Loucy (cell line): ENCODE results near the gene CHRD.

Source experiments
- H2AFZ ChIP-seq: fragments of 200-600 bp; sonication (generic); 2 replicates; pipeline ENCODE4 v1.6.0; 2016; ENCODE audit warnings: antibody characterized with exemption, mild to moderate bottlenecking, low read length, moderate library complexity
- H3F3A ChIP-seq: fragments of 200-600 bp; 2 replicates; pipeline ENCODE4 v1.6.0; 2016; ENCODE audit warnings: antibody characterized with exemption, low read depth, mild to moderate bottlenecking
- H3K27me3 ChIP-seq: fragments of 200-600 bp; sonication (generic); 2 replicates; pipeline ENCODE4 v1.6.1; 2014; ENCODE audit warnings: low read length, mild to moderate bottlenecking; ENCODE audit not compliant: insufficient read depth, poor library complexity, severe bottlenecking
- H3K36me3 ChIP-seq: fragments of 200-600 bp; sonication (generic); 2 replicates; pipeline ENCODE4 v1.6.1; 2016; ENCODE audit warnings: low read length; ENCODE audit not compliant: insufficient read depth
- H3K4me1 ChIP-seq: fragments of 200-600 bp; sonication (generic); 2 replicates; pipeline ENCODE4 v1.5.1; 2014; ENCODE audit warnings: low read length, mild to moderate bottlenecking; ENCODE audit not compliant: insufficient read depth, poor library complexity, severe bottlenecking
- H3K4me2 ChIP-seq: fragments of 200-600 bp; sonication (generic); 2 replicates; pipeline ENCODE4 v1.6.0; 2014; ENCODE audit warnings: antibody characterized with exemption, low read length, low read depth, mild to moderate bottlenecking; ENCODE audit not compliant: poor library complexity, severe bottlenecking
- H3K4me3 ChIP-seq: fragments of 200-600 bp; sonication (generic); 2 replicates; pipeline ENCODE4 v1.5.1; 2014; ENCODE audit warnings: low read length, mild to moderate bottlenecking, mixed read lengths; ENCODE audit not compliant: poor library complexity, severe bottlenecking
- H3K79me2 ChIP-seq: fragments of 200-600 bp; sonication (generic); 2 replicates; pipeline ENCODE4 v1.6.1; 2014; ENCODE audit warnings: low read length; ENCODE audit not compliant: insufficient read depth
- H3K9ac ChIP-seq: fragments of 200-600 bp; sonication (generic); 2 replicates; pipeline ENCODE4 v1.6.0; 2014; ENCODE audit warnings: mild to moderate bottlenecking, low read depth, low read length, moderate library complexity; ENCODE audit not compliant: poor library complexity, severe bottlenecking
- H3K9me2 ChIP-seq: fragments of 200-600 bp; sonication (generic); replicated peaks from 2 replicates; pipeline ENCODE4 v1.6.1; 2016; ENCODE audit warnings: low read depth, low read length, mixed read lengths
- H3K9me3 ChIP-seq: fragments of 200-600 bp; sonication (generic); 2 replicates; pipeline ENCODE4 v1.6.1; 2014; ENCODE audit warnings: mild to moderate bottlenecking, antibody characterized with exemption, low read length, low read depth; ENCODE audit not compliant: insufficient read depth
- H4K20me1 ChIP-seq: fragments of 200-600 bp; sonication (generic); 2 replicates; pipeline ENCODE4 v1.6.0; 2014; ENCODE audit warnings: antibody characterized with exemption, low read length, mild to moderate bottlenecking; ENCODE audit not compliant: insufficient read depth, poor library complexity, severe bottlenecking
- CTCF ChIP-seq: fragments of 200-600 bp; sonication (generic); conservative IDR thresholded peaks from 2 replicates; pipeline ENCODE4 v1.5.1; 2014; ENCODE audit warnings: mild to moderate bottlenecking, antibody characterized with exemption, low read length
- EZH2phosphoT487 ChIP-seq: fragments of 200-600 bp; IDR thresholded peaks from 2 replicates; pipeline ENCODE4 v1.6.1; 2018; ENCODE audit warnings: antibody characterized with exemption, mild to moderate bottlenecking, moderate library complexity, borderline replicate concordance

The CHRD gene

DNA sequence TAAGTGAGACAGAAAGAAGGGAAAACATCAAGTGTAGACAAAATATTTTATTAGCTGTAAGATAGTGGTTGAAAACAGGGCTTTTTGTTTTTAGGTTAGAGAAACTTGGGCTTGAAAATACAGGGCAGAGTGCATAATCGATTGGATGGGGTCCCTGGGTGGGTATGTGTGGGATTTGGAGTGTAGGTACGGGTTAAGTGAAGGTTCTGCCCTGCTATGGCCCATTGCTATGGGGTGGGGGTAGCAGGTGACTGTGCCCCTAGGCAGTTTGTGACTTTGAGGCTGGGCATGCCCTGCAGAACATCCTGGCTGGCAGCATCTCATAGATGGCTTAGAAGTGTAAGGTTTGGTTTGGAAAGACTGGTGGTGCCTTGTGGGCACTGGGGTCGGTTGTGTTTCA is 46.2 kb upstream of the CHRD start:
- Histone ChIP-seq H3K79me2 (no peaks in the 10 kb centered on the region), H4K20me1 (peaks cover 21% of the 10 kb centered on the region), H3K36me3 (peaks cover 65% of the 10 kb centered on the region; the same call in 1 of the 2 replicates), H3K4me1 (no peaks in the 10 kb centered on the region), H3K27me3 (no peaks in the 10 kb centered on the region), H3K4me3 (no peak overlapping the region), H3F3A (no peaks in the 10 kb centered on the region), H3K9me3 (no peaks in the 10 kb centered on the region), H3K4me2 (no peak overlapping the region), H2AFZ (no peak overlapping the region), H3K9ac (no peak overlapping the region), H3K9me2 (no peaks in the 10 kb centered on the region)
- TF ChIP-seq EZH2phosphoT487 (no peak), CTCF (no peak)

DNA sequence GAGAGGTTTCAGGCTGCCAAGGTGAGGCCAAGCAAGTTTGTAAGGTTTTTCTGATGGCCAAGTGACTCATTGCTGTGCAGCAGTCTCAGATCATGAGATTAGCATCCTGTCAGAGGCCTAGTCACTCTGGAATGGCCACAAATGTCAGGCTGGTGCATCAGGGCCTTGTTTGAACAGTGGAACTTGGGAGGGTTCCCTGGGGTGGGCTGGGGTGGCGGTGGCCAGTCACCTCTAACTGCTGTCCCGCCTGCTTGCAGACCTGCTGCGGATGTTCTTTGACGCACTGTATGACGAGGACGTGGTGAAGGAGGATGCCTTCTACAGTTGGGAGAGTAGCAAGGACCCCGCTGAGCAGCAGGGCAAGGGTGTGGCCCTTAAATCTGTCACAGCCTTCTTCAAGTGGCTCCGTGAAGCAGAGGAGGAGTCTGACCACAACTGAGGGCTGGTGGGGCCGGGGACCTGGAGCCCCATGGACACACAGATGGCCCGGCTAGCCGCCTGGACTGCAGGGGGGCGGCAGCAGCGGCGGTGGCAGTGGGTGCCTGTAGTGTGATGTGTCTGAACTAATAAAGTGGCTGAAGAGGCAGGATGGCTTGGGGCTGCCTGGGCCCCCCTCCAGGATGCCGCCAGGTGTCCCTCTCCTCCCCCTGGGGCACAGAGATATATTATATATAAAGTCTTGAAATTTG is 45.2 kb upstream of the CHRD start:
- Histone ChIP-seq H3K4me1 (no peaks in the 10 kb centered on the region), H3K9me2 (no peaks in the 10 kb centered on the region), H4K20me1 (peaks cover 21% of the 10 kb centered on the region), H3K9me3 (no peaks in the 10 kb centered on the region), H3K4me2 (no peak overlapping the region), H3K36me3 (peaks cover 57% of the 10 kb centered on the region; the same call in 1 of the 2 replicates), H3F3A (no peaks in the 10 kb centered on the region), H3K79me2 (no peaks in the 10 kb centered on the region), H3K27me3 (no peaks in the 10 kb centered on the region), H2AFZ (no peak overlapping the region), H3K4me3 (no peak overlapping the region), H3K9ac (no peak overlapping the region)
- TF ChIP-seq EZH2phosphoT487 (no peak), CTCF (no peak)

- Histone ChIP-seq H2AFZ (no peak overlapping the region), H3K9me2 (no peaks in the 10 kb centered on the region), H3K79me2 (no peaks in the 10 kb centered on the region), H3K4me2 (no peak overlapping the region), H3K9me3 (no peaks in the 10 kb centered on the region), H3K9ac (no peak overlapping the region), H3K4me1 (no peaks in the 10 kb centered on the region), H4K20me1 (peaks cover 21% of the 10 kb centered on the region), H3K36me3 (peaks cover 52% of the 10 kb centered on the region; the same call in 1 of the 2 replicates), H3K4me3 (no peak overlapping the region), H3F3A (no peaks in the 10 kb centered on the region), H3K27me3 (no peaks in the 10 kb centered on the region)
- TF ChIP-seq CTCF (no peak), EZH2phosphoT487 (no peak)
Measured at GRCh38 chr3:184335291-184335660, 44.6 kb upstream of the CHRD start.
